Keratinocyte (primary cell): Measurements from ENCODE around the gene ANKZF1. TPM values are rescaled to one million over a fixed set of nuclear protein-coding genes. Genes with fewer than 3 reads are reported as not detected.
A peak's percentile ranks its signal among the peaks of the same experiment; 100 is the strongest.

ENCODE experiments used
- DNase-seq: peaks from one replicate; pipeline ENCODE4 v3.0.0-alpha.2; 2011; ENCODE audit warnings: low read depth, missing footprints, low spot score
- FAIRE-seq: peaks from 2 replicates; lab custom pipeline; 2011; peaks lifted over from hg19 to GRCh38; lab: Jason Lieb, UNC
- H2AFZ ChIP-seq: 2 replicates; pipeline ENCODE4 v1.6.0; 2012; ENCODE audit warnings: low read length, control low read depth, inconsistent platforms; ENCODE audit not compliant: control insufficient read depth
- H3K27ac ChIP-seq: 2 replicates; pipeline ENCODE4 v1.5.1; 2011; ENCODE audit warnings: low read length; ENCODE audit not compliant: control insufficient read depth, insufficient read depth
- H3K27me3 ChIP-seq: 3 replicates; pipeline ENCODE4 v1.6.0; 2011; ENCODE audit warnings: low read length; ENCODE audit not compliant: control insufficient read depth, insufficient read depth; ENCODE audit errors: extremely low read depth
- H3K36me3 ChIP-seq, 2 experiments: 2 replicates in 1 of 2; 3 replicates in 1 of 2; pipeline ENCODE4 v1.5.1; 2011; ENCODE audit warnings: low read length in 2 of 2, mild to moderate bottlenecking in 1 of 2; ENCODE audit not compliant: control insufficient read depth in 2 of 2, insufficient read depth in 2 of 2; ENCODE audit errors: extremely low read depth in 1 of 2
- H3K4me1 ChIP-seq: 3 replicates; pipeline ENCODE4 v1.5.1; 2011; ENCODE audit warnings: low read length; ENCODE audit not compliant: control insufficient read depth, insufficient read depth; ENCODE audit errors: extremely low read depth
- H3K4me2 ChIP-seq: 3 replicates; pipeline ENCODE4 v1.6.0; 2011; ENCODE audit warnings: low read depth, low read length; ENCODE audit not compliant: control insufficient read depth, insufficient read depth; ENCODE audit errors: extremely low read depth
- H3K4me3 ChIP-seq, 3 experiments: fragments of 200-600 bp in 1 of 3; sonication (generic) in 1 of 3; 2 replicates in 2 of 3; 3 replicates in 1 of 3; pipeline ENCODE4 v1.5.1; 2011 to 2016; ENCODE audit warnings: low read length in 3 of 3, mild to moderate bottlenecking in 3 of 3, control low read depth in 2 of 3, inconsistent platforms in 1 of 3, low read depth in 1 of 3, mixed read lengths in 1 of 3, mixed run types in 1 of 3, moderate library complexity in 1 of 3; ENCODE audit not compliant: control insufficient read depth in 2 of 3, insufficient read depth in 2 of 3; ENCODE audit errors: extremely low read depth in 1 of 3
- H3K79me2 ChIP-seq: 2 replicates; pipeline ENCODE4 v1.6.0; 2012; ENCODE audit warnings: low read length; ENCODE audit not compliant: control insufficient read depth, insufficient read depth
- H3K9ac ChIP-seq: 3 replicates; pipeline ENCODE4 v1.6.0; 2011; ENCODE audit warnings: low read length; ENCODE audit not compliant: control insufficient read depth, insufficient read depth; ENCODE audit errors: extremely low read depth
- H3K9me1 ChIP-seq: 3 replicates; pipeline ENCODE4 v1.6.0; 2011; ENCODE audit warnings: low read length; ENCODE audit not compliant: control insufficient read depth, insufficient read depth; ENCODE audit errors: extremely low read depth
- H3K9me3 ChIP-seq: 2 replicates; pipeline ENCODE4 v1.5.1; 2012; ENCODE audit warnings: low read depth, low read length; ENCODE audit not compliant: control insufficient read depth
- H4K20me1 ChIP-seq: 3 replicates; pipeline ENCODE4 v1.6.0; 2011; ENCODE audit warnings: low read length; ENCODE audit not compliant: control insufficient read depth, insufficient read depth; ENCODE audit errors: extremely low read depth
- EZH2 ChIP-seq: IDR thresholded peaks from one replicate; pipeline ENCODE4 v1.6.1; 2012; ENCODE audit warnings: inconsistent platforms, mild to moderate bottlenecking, low read length, moderate library complexity
- dilution Hi-C: fragments of 300-500 bp; cut with MboI; formaldehyde crosslinking; loops from one replicate; pipeline ENCODE4 v1.7.0; 2020; ENCODE audit warnings: low sequenced_read_pairs; ENCODE audit not compliant: extremely low pct_ligation_motif_present
- polyA plus RNA-seq, 5 experiments: library from polyadenylated mRNA; depleted of rRNA in 3 of 5; stranded (reverse) in 3 of 5; stranded (forward) in 1 of 5; unstranded in 1 of 5; fragments of >200 nt; gene quantifications; 1 replicate in 1 of 5; 2 replicates in 3 of 5; 3 replicates in 1 of 5; pipeline versions ENCODE4 v1.2.1 to v1.2.3, GENCODE V29; 2011 to 2012; ENCODE audit warnings: missing spikeins in 2 of 5, low read depth in 1 of 5, low replicate concordance in 1 of 5
- TF ChIP-seq, protein P1 (sequence below), 3 experiments: IDR thresholded peaks in 1 of 3; conservative IDR thresholded peaks in 1 of 3; optimal IDR thresholded peaks in 1 of 3; 2 replicates in 2 of 3; 3 replicates in 1 of 3; pipeline versions ENCODE3 to v1.5.1; 2011; ENCODE audit warnings: low read length in 3 of 3, mild to moderate bottlenecking in 3 of 3, moderate library complexity in 2 of 3, control low read depth in 1 of 3, inconsistent platforms in 1 of 3; ENCODE audit not compliant: insufficient read depth in 2 of 3; ENCODE audit errors: extremely low read depth in 1 of 3

Gene ANKZF1
- polyA plus RNA-seq, 1 donor (not counting 4 experiments of a cell fraction or from before 2014, with no cell fraction given) = 35.1 TPM

DNA sequence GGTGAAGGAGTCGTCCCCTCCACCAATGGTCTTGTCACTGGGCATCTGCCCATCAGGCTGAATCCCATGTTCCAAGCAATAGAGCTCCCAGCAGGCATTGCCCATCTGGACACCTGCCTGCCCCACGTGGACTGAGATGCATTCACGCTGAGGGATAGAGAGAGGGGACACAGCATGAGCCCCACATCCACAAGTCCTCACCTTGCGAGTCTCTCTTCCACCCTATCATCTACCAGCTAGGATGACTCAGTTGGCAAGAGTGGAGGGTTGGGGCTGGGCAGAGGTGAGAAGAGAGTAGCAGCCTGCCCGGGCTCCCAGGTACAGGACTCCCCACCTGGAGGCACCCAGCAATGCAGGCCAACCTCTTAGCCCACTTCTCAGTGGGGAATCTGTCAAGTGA is 22.5 kb downstream of the ANKZF1 start:
- H2AFZ ChIP-seq = no peak overlapping the region
- no peaks in the 10 kb centered on the region for H3K9me3 ChIP-seq
- H3K4me3 ChIP-seq = peak overlapping the region; percentile 74 to 92 (median 90)
- DNase-seq (no peak), FAIRE-seq (peak; percentile 67)
- H3K27ac ChIP-seq = peak overlapping the region; percentile 85
- H3K4me2 ChIP-seq = peak overlapping the region; percentile 95
- H3K9ac ChIP-seq = peak overlapping the region; percentile 93
- peaks cover 52% of the 10 kb centered on the region for H3K4me1 ChIP-seq
- TF ChIP-seq, protein P1, sequence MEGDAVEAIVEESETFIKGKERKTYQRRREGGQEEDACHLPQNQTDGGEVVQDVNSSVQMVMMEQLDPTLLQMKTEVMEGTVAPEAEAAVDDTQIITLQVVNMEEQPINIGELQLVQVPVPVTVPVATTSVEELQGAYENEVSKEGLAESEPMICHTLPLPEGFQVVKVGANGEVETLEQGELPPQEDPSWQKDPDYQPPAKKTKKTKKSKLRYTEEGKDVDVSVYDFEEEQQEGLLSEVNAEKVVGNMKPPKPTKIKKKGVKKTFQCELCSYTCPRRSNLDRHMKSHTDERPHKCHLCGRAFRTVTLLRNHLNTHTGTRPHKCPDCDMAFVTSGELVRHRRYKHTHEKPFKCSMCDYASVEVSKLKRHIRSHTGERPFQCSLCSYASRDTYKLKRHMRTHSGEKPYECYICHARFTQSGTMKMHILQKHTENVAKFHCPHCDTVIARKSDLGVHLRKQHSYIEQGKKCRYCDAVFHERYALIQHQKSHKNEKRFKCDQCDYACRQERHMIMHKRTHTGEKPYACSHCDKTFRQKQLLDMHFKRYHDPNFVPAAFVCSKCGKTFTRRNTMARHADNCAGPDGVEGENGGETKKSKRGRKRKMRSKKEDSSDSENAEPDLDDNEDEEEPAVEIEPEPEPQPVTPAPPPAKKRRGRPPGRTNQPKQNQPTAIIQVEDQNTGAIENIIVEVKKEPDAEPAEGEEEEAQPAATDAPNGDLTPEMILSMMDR (optimal IDR thresholded peaks at IDR 0.05 in 1 of 3, IDR thresholded peaks at IDR 0.05 in 1 of 3, conservative IDR thresholded peaks at IDR 0.05 in 1 of 3; ENCODE audit: extremely low read depth in 1 of 3, insufficient read depth in 2 of 3, low read length in 3 of 3) = peak in 2 of 3 experiments; percentile 29 to 30
- TF ChIP-seq EZH2 = no peak
- peaks cover 29 to 34% of the 10 kb centered on the region in 2 experiments for H3K36me3 ChIP-seq
- peaks cover 44% of the 10 kb centered on the region for H3K79me2 ChIP-seq
- no peaks in the 10 kb centered on the region for H3K9me1 ChIP-seq
- dilution Hi-C loops = no loop called here
- H4K20me1 ChIP-seq = peaks cover 5% of the 10 kb centered on the region
- peaks cover 4% of the 10 kb centered on the region for H3K27me3 ChIP-seq

DNA sequence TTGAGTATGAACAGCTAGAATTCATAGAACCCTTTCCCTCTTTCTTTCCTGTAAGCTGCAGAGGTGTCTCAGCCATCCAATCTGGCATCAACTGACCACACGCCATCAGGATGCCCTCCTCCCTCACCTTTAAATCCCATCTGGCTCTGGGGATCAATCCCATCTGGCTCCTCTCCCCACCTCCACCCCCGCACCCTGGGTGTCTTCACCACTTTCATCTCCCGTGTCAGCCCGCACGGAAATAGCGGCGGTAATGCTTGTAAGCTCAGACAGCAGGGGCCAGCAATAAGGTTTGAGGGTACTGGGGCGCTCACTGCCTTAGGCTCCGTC is 22.9 kb downstream of the ANKZF1 start:
- peaks cover 52% of the 10 kb centered on the region for H3K4me1 ChIP-seq
- FAIRE-seq (no peak), DNase-seq (no peak)
- H3K9ac ChIP-seq = peak overlapping the region; percentile 93
- peaks cover 5% of the 10 kb centered on the region for H4K20me1 ChIP-seq
- H3K36me3 ChIP-seq = peaks cover 27 to 33% of the 10 kb centered on the region in 2 experiments
- H3K4me2 ChIP-seq = peak overlapping the region; percentile 95
- H3K27ac ChIP-seq = peak overlapping the region; percentile 85
- H3K79me2 ChIP-seq = peaks cover 42% of the 10 kb centered on the region
- no peaks in the 10 kb centered on the region for H3K9me3 ChIP-seq
- peak overlapping the region; percentile 74 to 92 (median 90) for H3K4me3 ChIP-seq
- no peak for TF ChIP-seq EZH2
- TF ChIP-seq, protein P1 (optimal IDR thresholded peaks at IDR 0.05 in 1 of 3, IDR thresholded peaks at IDR 0.05 in 1 of 3, conservative IDR thresholded peaks at IDR 0.05 in 1 of 3; ENCODE audit: extremely low read depth in 1 of 3, insufficient read depth in 2 of 3, low read length in 3 of 3) = no peak
- H2AFZ ChIP-seq = no peak overlapping the region
- dilution Hi-C loops = no loop called here
- no peaks in the 10 kb centered on the region for H3K9me1 ChIP-seq
- peaks cover 4% of the 10 kb centered on the region for H3K27me3 ChIP-seq
